ENCODE data around the gene LPA. TPM values are rescaled to one million over a fixed set of nuclear protein-coding genes. Genes with fewer than 3 reads are reported as not detected.

Gene LPA
- total and polyA plus RNA-seq, 2 of the 8 experiments (the other 6 are each of a cell fraction or from before 2014, with no cell fraction given): 0.39 TPM; not detected in 1

DNA sequence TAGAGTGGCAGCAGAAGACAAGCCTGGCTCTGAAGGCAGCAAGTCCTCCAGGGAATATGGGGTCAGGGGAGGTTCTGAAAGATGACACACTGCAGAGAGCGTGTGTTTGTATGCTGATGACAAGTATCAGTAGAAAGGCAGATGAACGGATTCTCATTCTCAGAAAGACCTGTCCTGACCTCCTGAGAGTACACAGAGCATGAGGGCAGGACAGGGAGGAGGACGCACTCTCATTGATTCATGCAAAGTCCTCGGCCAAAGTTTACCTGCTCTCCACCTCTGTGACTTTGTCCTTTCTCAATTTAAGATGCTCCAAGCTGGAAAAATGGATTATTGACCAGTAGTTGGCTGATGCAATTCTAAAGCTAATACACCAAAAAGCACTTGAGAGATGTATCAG is 156.7 kb downstream of the LPA start (continued):
- no peak for TF ChIP-seq PHF8 (conservative IDR thresholded peaks at IDR 0.05; ENCODE audit: low read depth, low read length)
- TF ChIP-seq KDM1A (IDR thresholded peaks at IDR 0.05; ENCODE audit: borderline replicate concordance, low read length): no peak
